IMR-90 (cell line): ENCODE results near the gene NRCAM. TPM values are rescaled to one million over a fixed set of nuclear protein-coding genes. Genes with fewer than 3 reads are reported as not detected.

ENCODE experiments used
- ATAC-seq: fragments of 200-7000 bp; cut with Tn5 transposase; 2 replicates; pipeline ENCODE4 v1.9.1; 2020; ENCODE audit warnings: low read depth, mild to moderate bottlenecking, moderate library complexity
- BruUV-seq: library from RNA; stranded (reverse); fragments of 400-500 nt; replicated peaks from 2 replicates; lab custom pipeline; 2021; lab: Mats Ljungman, UMichigan
- CTCF ChIA-PET: fragments of 300-600 bp; formaldehyde crosslinking; extraction: SDS; loops from one replicate; lab custom pipeline; 2021; ENCODE audit warnings: antibody characterized with exemption; lab: Yijun Ruan, JAX
- POLR2A ChIA-PET: fragments of 300-600 bp; sonication (Branson Sonifier 250); formaldehyde crosslinking; loops from one replicate; lab custom pipeline; 2022; ENCODE audit warnings: antibody characterized with exemption; ENCODE audit not compliant: unreplicated experiment; lab: Charles Lee
- DNase-seq: peaks from one replicate; pipeline ENCODE4 v3.0.0; 2013
- H2AFZ ChIP-seq: replicated peaks from 2 replicates; pipeline ENCODE3; 2013; ENCODE audit warnings: low read length, mild to moderate bottlenecking; ENCODE audit not compliant: poor library complexity
- H2AK5ac ChIP-seq: 2 replicates; pipeline ENCODE4 v1.6.1; 2013; ENCODE audit warnings: low read depth, low read length, inconsistent platforms
- H2AK9ac ChIP-seq: replicated peaks from 2 replicates; pipeline ENCODE3; 2013; ENCODE audit warnings: mild to moderate bottlenecking, low read depth, low read length, moderate library complexity; ENCODE audit not compliant: poor library complexity
- H2BK120ac ChIP-seq: 2 replicates; pipeline ENCODE4 v1.6.1; 2013; ENCODE audit warnings: low read depth, low read length, inconsistent platforms
- H2BK15ac ChIP-seq: 3 replicates; pipeline ENCODE4 v1.6.1; 2013; ENCODE audit warnings: low read depth, low read length, inconsistent platforms
- H2BK20ac ChIP-seq: 2 replicates; pipeline ENCODE4 v1.6.1; 2013; ENCODE audit warnings: low read depth, mild to moderate bottlenecking, inconsistent platforms, low read length, moderate library complexity
- H2BK5ac ChIP-seq: 2 replicates; pipeline ENCODE4 v1.6.1; 2013; ENCODE audit warnings: mild to moderate bottlenecking, low read depth, low read length, inconsistent platforms; ENCODE audit not compliant: poor library complexity, severe bottlenecking
- H3K14ac ChIP-seq: replicated peaks from 2 replicates; pipeline ENCODE4 v1.6.1; 2013; ENCODE audit warnings: low read depth, low read length, inconsistent platforms
- H3K18ac ChIP-seq: 2 replicates; pipeline ENCODE4 v1.6.1; 2013; ENCODE audit warnings: low read depth, low read length, control low read depth
- H3K23ac ChIP-seq: 2 replicates; pipeline ENCODE4 v1.6.1; 2013; ENCODE audit warnings: low read depth, low read length, inconsistent platforms
- H3K27ac ChIP-seq: 2 replicates; pipeline ENCODE4 v1.5.1; 2013; ENCODE audit warnings: mild to moderate bottlenecking, control low read depth, low read length; ENCODE audit not compliant: insufficient read depth
- H3K27me3 ChIP-seq: 2 replicates; pipeline ENCODE4 v1.6.1; 2013; ENCODE audit warnings: low read length; ENCODE audit not compliant: control insufficient read depth, insufficient read depth
- H3K36me3 ChIP-seq: 2 replicates; pipeline ENCODE4 v1.6.1; 2013; ENCODE audit warnings: low read length, mixed read lengths; ENCODE audit not compliant: control insufficient read depth, insufficient read depth
- H3K4ac ChIP-seq: 2 replicates; pipeline ENCODE4 v1.6.1; 2013; ENCODE audit warnings: low read depth, low read length, inconsistent platforms
- H3K4me1 ChIP-seq: 2 replicates; pipeline ENCODE4 v1.6.1; 2013; ENCODE audit warnings: low read length, mixed read lengths; ENCODE audit not compliant: control insufficient read depth, insufficient read depth
- H3K4me2 ChIP-seq: 2 replicates; pipeline ENCODE4 v1.6.1; 2013; ENCODE audit warnings: low read depth, mild to moderate bottlenecking, control low read depth, low read length, moderate library complexity
- H3K4me3 ChIP-seq: 2 replicates; pipeline ENCODE4 v1.5.1; 2013; ENCODE audit warnings: low read depth, mild to moderate bottlenecking, control low read depth, low read length, moderate library complexity; ENCODE audit not compliant: insufficient read depth
- H3K56ac ChIP-seq: 2 replicates; pipeline ENCODE4 v1.6.1; 2013; ENCODE audit warnings: low read length, inconsistent platforms; ENCODE audit not compliant: insufficient read depth; ENCODE audit errors: extremely low read depth
- H3K79me1 ChIP-seq, 2 experiments: 2 replicates each; pipeline ENCODE4 v1.6.1; 2013; ENCODE audit warnings: low read length in 2 of 2, inconsistent platforms in 1 of 2, low read depth in 1 of 2
- H3K9ac ChIP-seq: 2 replicates; pipeline ENCODE4 v1.6.1; 2013; ENCODE audit warnings: low read depth, low read length, control low read depth
- H3K9me1 ChIP-seq: 2 replicates; pipeline ENCODE4 v1.6.1; 2013; ENCODE audit warnings: low read length, inconsistent platforms; ENCODE audit not compliant: insufficient read depth
- H3K9me3 ChIP-seq: 2 replicates; pipeline ENCODE4 v1.6.1; 2013; ENCODE audit warnings: low read length; ENCODE audit not compliant: control insufficient read depth, insufficient read depth
- H4K20me1 ChIP-seq: 2 replicates; pipeline ENCODE4 v1.6.1; 2013; ENCODE audit warnings: low read length, inconsistent platforms; ENCODE audit not compliant: insufficient read depth
- H4K5ac ChIP-seq: 2 replicates; pipeline ENCODE4 v1.6.1; 2013; ENCODE audit warnings: mild to moderate bottlenecking, low read depth, low read length, control low read depth
- H4K8ac ChIP-seq, 2 experiments: 2 replicates each; pipeline ENCODE4 v1.6.1; 2013; ENCODE audit warnings: low read depth in 2 of 2, low read length in 2 of 2, control low read depth in 1 of 2, inconsistent platforms in 1 of 2
- H4K91ac ChIP-seq: 2 replicates; pipeline ENCODE4 v1.6.1; 2013; ENCODE audit warnings: low read depth, low read length, inconsistent platforms; ENCODE audit not compliant: insufficient read depth
- BHLHE40 ChIP-seq: fragments of 150-350 bp; IDR thresholded peaks from 2 replicates; pipeline ENCODE4 v1.6.1; 2016; ENCODE audit warnings: mild to moderate bottlenecking, low read depth, low read length
- CEBPB ChIP-seq: IDR thresholded peaks from 2 replicates; pipeline ENCODE4 v1.6.1; 2012; ENCODE audit warnings: low read depth, low read length, improper control_type of control experiment
- CHD1 ChIP-seq: IDR thresholded peaks from 2 replicates; pipeline ENCODE4 v1.6.1; 2012; ENCODE audit warnings: low read depth, low read length, improper control_type of control experiment
- MAZ ChIP-seq: IDR thresholded peaks from 2 replicates; pipeline ENCODE4 v1.6.1; 2012; ENCODE audit warnings: low read depth, mild to moderate bottlenecking, low read length, improper control_type of control experiment, moderate library complexity, borderline replicate concordance
- MXI1 ChIP-seq: IDR thresholded peaks from 2 replicates; pipeline ENCODE4 v1.6.1; 2012; ENCODE audit warnings: low read depth, mild to moderate bottlenecking, low read length, moderate library complexity, borderline replicate concordance
- POLR2A ChIP-seq: IDR thresholded peaks from 2 replicates; pipeline ENCODE4 v1.6.1; 2012; ENCODE audit warnings: mild to moderate bottlenecking, low read depth, low read length
- RAD21 ChIP-seq: IDR thresholded peaks from 2 replicates; pipeline ENCODE4 v1.6.1; 2012; ENCODE audit warnings: low read length, improper control_type of control experiment
- RCOR1 ChIP-seq: IDR thresholded peaks from 2 replicates; pipeline ENCODE4 v1.6.1; 2012; ENCODE audit warnings: mild to moderate bottlenecking, low read length, improper control_type of control experiment; ENCODE audit not compliant: insufficient replicate concordance
- RFX5 ChIP-seq: IDR thresholded peaks from 2 replicates; pipeline ENCODE4 v1.8.0; 2012; ENCODE audit warnings: low read depth, mild to moderate bottlenecking, low read length, moderate library complexity
- WGBS, 2 experiments: methylation state at CpG; one replicate each; pipeline versions ENCODE4 v1.1.5 to v1.1.7; 2013; ENCODE audit warnings: missing lambda C conversion rate in 2 of 2; ENCODE audit not compliant: insufficient read length in 1 of 2; ENCODE audit errors: extremely low coverage in 2 of 2; 5-methylcytosine and 5-hydroxymethylcytosine counted together
- dilution Hi-C: fragments of 300-500 bp; cut with HindIII; formaldehyde crosslinking; loops from one replicate; pipeline ENCODE4 v1.14.3; 2018; ENCODE audit warnings: low sequenced_read_pairs; ENCODE audit not compliant: unreplicated experiment
- in situ Hi-C: fragments of 300-500 bp; cut with MboI; formaldehyde crosslinking; loops from 3 replicates; pipeline ENCODE4 v1.14.3; 2019; ENCODE audit warnings: low sequenced_read_pairs, inconsistent platforms, mixed read lengths
- intact Hi-C: fragments of 100-400 bp; cut with micrococcal nuclease; formaldehyde crosslinking; loops from 2 replicates; pipeline ENCODE4 v1.10.0; 2022
- polyA plus RNA-seq, 3 experiments: library from polyadenylated mRNA; depleted of rRNA; stranded (reverse); fragments of >200 nt; gene quantifications; 2 replicates each; pipeline ENCODE4 v1.2.3, GENCODE V29; 2012; ENCODE audit warnings: low replicate concordance in 1 of 3
- total RNA-seq: library from RNA; depleted of rRNA; stranded (reverse); fragments of >200 nt; gene quantifications from 2 replicates; pipeline ENCODE4 v1.2.3, GENCODE V29; 2012
- TF ChIP-seq, protein P1 (sequence below): fragments of 150-350 bp; IDR thresholded peaks from 2 replicates; pipeline ENCODE4 v1.6.1; 2017; ENCODE audit warnings: mild to moderate bottlenecking, antibody characterized with exemption, low read length, low read depth
- TF ChIP-seq, protein P2 (sequence below): fragments of 150-350 bp; IDR thresholded peaks from 2 replicates; pipeline ENCODE4 v1.6.1; 2016; ENCODE audit warnings: low read depth, mild to moderate bottlenecking, low read length, moderate library complexity, borderline replicate concordance
- TF ChIP-seq, protein P3 (sequence below): conservative IDR thresholded peaks from 2 replicates; pipeline ENCODE4 v1.5.1; 2012; ENCODE audit warnings: mild to moderate bottlenecking, low read depth, low read length, improper control_type of control experiment

Gene NRCAM
- total and polyA plus RNA-seq, 2 of the 4 experiments (the other 2 are of a cell fraction): 0.46 to 1.1 TPM

DNA sequence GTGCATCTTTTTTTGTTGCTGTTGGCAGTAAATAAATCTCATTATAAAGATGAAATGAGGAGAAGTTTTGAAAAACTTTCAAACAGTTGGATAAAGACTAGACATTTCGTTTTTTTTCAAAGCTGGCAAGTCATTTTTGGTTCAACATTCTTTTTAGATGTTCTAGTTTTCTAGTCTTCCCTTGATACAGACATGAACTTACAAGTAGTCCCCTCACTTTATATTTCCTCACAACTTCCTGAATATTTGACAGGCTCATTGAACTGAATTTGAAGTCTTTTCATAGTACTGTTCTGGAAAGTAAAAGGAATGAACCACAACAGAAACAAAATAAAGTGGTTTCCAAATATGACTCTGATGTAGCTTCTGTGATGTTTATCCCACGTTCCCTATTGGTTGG, 134.2 kb downstream of the NRCAM start:
- Histone ChIP-seq H3K14ac (no peak overlapping the region), H3K9me3 (no peaks in the 10 kb centered on the region), H3K18ac (no peak overlapping the region), H2AK9ac (no peak overlapping the region), H3K9me1 (no peaks in the 10 kb centered on the region), H3K4me2 (no peak overlapping the region), H3K27me3 (no peaks in the 10 kb centered on the region), H3K79me1 (no peaks in the 10 kb centered on the region), H3K36me3 (no peaks in the 10 kb centered on the region), H2BK5ac (no peak overlapping the region), H4K8ac (no peak overlapping the region), H3K4ac (no peak overlapping the region), H3K56ac (no peak overlapping the region), H2AK5ac (no peak overlapping the region), H2BK20ac (no peak overlapping the region), H3K4me1 (no peaks in the 10 kb centered on the region), H4K91ac (no peak overlapping the region), H3K9ac (no peak overlapping the region), H4K5ac (no peak overlapping the region), H2BK120ac (no peak overlapping the region), H2AFZ (no peak overlapping the region), H3K4me3 (no peak overlapping the region), H4K20me1 (no peaks in the 10 kb centered on the region), H3K23ac (no peak overlapping the region), H2BK15ac (no peak overlapping the region), H3K27ac (no peak overlapping the region)
- DNase-seq (no peak), ATAC-seq (no peak)
- dilution Hi-C loops: no loop called here
- in situ Hi-C loops: no loop called here
- ChIA-PET POLR2A (no interaction called here), CTCF (no interaction called here)
- no CpG with 5 or more reads among the region's 2 CpGs for WGBS, 2 experiments
- TF ChIP-seq, protein P1, sequence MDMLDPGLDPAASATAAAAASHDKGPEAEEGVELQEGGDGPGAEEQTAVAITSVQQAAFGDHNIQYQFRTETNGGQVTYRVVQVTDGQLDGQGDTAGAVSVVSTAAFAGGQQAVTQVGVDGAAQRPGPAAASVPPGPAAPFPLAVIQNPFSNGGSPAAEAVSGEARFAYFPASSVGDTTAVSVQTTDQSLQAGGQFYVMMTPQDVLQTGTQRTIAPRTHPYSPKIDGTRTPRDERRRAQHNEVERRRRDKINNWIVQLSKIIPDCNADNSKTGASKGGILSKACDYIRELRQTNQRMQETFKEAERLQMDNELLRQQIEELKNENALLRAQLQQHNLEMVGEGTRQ: no peak
- TF ChIP-seq MAZ (no peak), BHLHE40 (no peak), MXI1 (no peak), RCOR1 (no peak), RFX5 (no peak), CEBPB (no peak), CHD1 (no peak), POLR2A (no peak), RAD21 (no peak)
- TF ChIP-seq, protein P2, sequence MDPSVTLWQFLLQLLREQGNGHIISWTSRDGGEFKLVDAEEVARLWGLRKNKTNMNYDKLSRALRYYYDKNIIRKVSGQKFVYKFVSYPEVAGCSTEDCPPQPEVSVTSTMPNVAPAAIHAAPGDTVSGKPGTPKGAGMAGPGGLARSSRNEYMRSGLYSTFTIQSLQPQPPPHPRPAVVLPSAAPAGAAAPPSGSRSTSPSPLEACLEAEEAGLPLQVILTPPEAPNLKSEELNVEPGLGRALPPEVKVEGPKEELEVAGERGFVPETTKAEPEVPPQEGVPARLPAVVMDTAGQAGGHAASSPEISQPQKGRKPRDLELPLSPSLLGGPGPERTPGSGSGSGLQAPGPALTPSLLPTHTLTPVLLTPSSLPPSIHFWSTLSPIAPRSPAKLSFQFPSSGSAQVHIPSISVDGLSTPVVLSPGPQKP: no peak
- TF ChIP-seq, protein P3, sequence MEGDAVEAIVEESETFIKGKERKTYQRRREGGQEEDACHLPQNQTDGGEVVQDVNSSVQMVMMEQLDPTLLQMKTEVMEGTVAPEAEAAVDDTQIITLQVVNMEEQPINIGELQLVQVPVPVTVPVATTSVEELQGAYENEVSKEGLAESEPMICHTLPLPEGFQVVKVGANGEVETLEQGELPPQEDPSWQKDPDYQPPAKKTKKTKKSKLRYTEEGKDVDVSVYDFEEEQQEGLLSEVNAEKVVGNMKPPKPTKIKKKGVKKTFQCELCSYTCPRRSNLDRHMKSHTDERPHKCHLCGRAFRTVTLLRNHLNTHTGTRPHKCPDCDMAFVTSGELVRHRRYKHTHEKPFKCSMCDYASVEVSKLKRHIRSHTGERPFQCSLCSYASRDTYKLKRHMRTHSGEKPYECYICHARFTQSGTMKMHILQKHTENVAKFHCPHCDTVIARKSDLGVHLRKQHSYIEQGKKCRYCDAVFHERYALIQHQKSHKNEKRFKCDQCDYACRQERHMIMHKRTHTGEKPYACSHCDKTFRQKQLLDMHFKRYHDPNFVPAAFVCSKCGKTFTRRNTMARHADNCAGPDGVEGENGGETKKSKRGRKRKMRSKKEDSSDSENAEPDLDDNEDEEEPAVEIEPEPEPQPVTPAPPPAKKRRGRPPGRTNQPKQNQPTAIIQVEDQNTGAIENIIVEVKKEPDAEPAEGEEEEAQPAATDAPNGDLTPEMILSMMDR: no peak
- BruUV-seq: no TSS peak
- intact Hi-C loops: no loop called here
